ENCODE data around the gene ST6GAL1. TPM values are rescaled to one million over a fixed set of nuclear protein-coding genes. Genes with fewer than 3 reads are reported as not detected.
"Not testable (repeated sequence)": the region's sequence is repeated elsewhere in the genome, so short reads cannot be mapped to it uniquely, and the experiment has no call there.

The ST6GAL1 gene
- total RNA-seq, 2 experiments from 2014 or later = 76.2 to 78.0 TPM

GRCh38 chr3:187051724-187052366, 121.5 kb downstream of the ST6GAL1 start:
- H3K4me1 Mint-ChIP-seq (ENCODE audit: low read depth) = peaks cover 60% of the 10 kb centered on the region
- H3K36me3 Mint-ChIP-seq (ENCODE audit: low read depth) = peaks cover 93% of the 10 kb centered on the region
- H3K27ac Mint-ChIP-seq = no peak overlapping the region
- DNase-seq = no peak
- CTCF ChIA-PET = interaction anchor here (1.1 kb wide), 1 partner anchor 20 kb away, joined by 3 read pairs; no protein-coding TSS in a partner anchor
- no peak overlapping the region for H3K4me3 Mint-ChIP-seq
- H3K9me3 Mint-ChIP-seq = peaks cover 39% of the 10 kb centered on the region
- no peaks in the 10 kb centered on the region for H3K27me3 Mint-ChIP-seq (ENCODE audit: low read depth)
- intact Hi-C loops (cut with micrococcal nuclease) = no loop called here

GRCh38 chr3:187052427-187052826, 122.1 kb downstream of the ST6GAL1 start:
- H3K9me3 Mint-ChIP-seq = peaks cover 44% of the 10 kb centered on the region
- intact Hi-C loops (cut with micrococcal nuclease); H3K4me3 Mint-ChIP-seq; H3K27me3 Mint-ChIP-seq (ENCODE audit: low read depth); H3K27ac Mint-ChIP-seq; CTCF ChIA-PET; DNase-seq: not testable (repeated sequence)
- peaks cover 94% of the 10 kb centered on the region for H3K36me3 Mint-ChIP-seq (ENCODE audit: low read depth)
- peaks cover 63% of the 10 kb centered on the region for H3K4me1 Mint-ChIP-seq (ENCODE audit: low read depth)

- H3K27me3 Mint-ChIP-seq (ENCODE audit: low read depth); DNase-seq; H3K27ac Mint-ChIP-seq; CTCF ChIA-PET; intact Hi-C loops (cut with micrococcal nuclease); H3K4me3 Mint-ChIP-seq: not testable (repeated sequence)
- Mint-ChIP-seq H3K4me1 (ENCODE audit: low read depth) (peaks cover 56% of the 10 kb centered on the region), H3K36me3 (ENCODE audit: low read depth) (peaks cover 98% of the 10 kb centered on the region), H3K9me3 (peaks cover 44% of the 10 kb centered on the region)
Observed at GRCh38 chr3:187054433-187054832, 124.1 kb downstream of the ST6GAL1 start.

GRCh38 chr3:187057803-187058202, 127.5 kb downstream of the ST6GAL1 start:
- DNase-seq; intact Hi-C loops (cut with micrococcal nuclease); H3K4me3 Mint-ChIP-seq; H3K27me3 Mint-ChIP-seq (ENCODE audit: low read depth): not testable (repeated sequence)
- CTCF ChIA-PET = interaction anchor here (1.0 kb wide), 1 partner anchor 177 kb away, joined by 3 read pairs; no protein-coding TSS in a partner anchor
- Mint-ChIP-seq H3K9me3 (peaks cover 41% of the 10 kb centered on the region), H3K4me1 (ENCODE audit: low read depth) (peaks cover 61% of the 10 kb centered on the region), H3K36me3 (ENCODE audit: low read depth) (peaks cover 85% of the 10 kb centered on the region), H3K27ac (peak overlapping the region; percentile 28)

GRCh38 chr3:187061748-187062147, 131.4 kb downstream of the ST6GAL1 start:
- Mint-ChIP-seq H3K9me3 (peaks cover 6% of the 10 kb centered on the region), H3K4me1 (ENCODE audit: low read depth) (peaks cover 75% of the 10 kb centered on the region), H3K36me3 (ENCODE audit: low read depth) (peaks cover 67% of the 10 kb centered on the region), H3K27me3 (ENCODE audit: low read depth) (no peaks in the 10 kb centered on the region), H3K27ac (peak overlapping the region; percentile 44), H3K4me3 (no peak overlapping the region)
- intact Hi-C loops (cut with micrococcal nuclease) = loop anchor here (2.0 kb wide), 4 partner anchors 61 to 129 kb away; no protein-coding TSS in a partner anchor
- CTCF ChIA-PET = interaction anchor here (0.6 kb wide), 1 partner anchor 123 kb away, joined by 3 read pairs; no protein-coding TSS in a partner anchor
- DNase-seq = no peak

- no peak for DNase-seq
- CTCF ChIA-PET = interaction anchor here (0.6 kb wide), 2 partner anchors 124 to 134 kb away, joined by 3 read pairs; no protein-coding TSS in a partner anchor
- no peaks in the 10 kb centered on the region for H3K27me3 Mint-ChIP-seq (ENCODE audit: low read depth)
- H3K4me3 Mint-ChIP-seq = no peak overlapping the region
- H3K27ac Mint-ChIP-seq = peak overlapping the region; percentile 81
- H3K4me1 Mint-ChIP-seq (ENCODE audit: low read depth) = peaks cover 70% of the 10 kb centered on the region
- intact Hi-C loops (cut with micrococcal nuclease) = loop anchor here (1.0 to 2.0 kb wide), 7 partner anchors 33 to 180 kb away; no protein-coding TSS in a partner anchor
- H3K9me3 Mint-ChIP-seq = no peaks in the 10 kb centered on the region
- peaks cover 63% of the 10 kb centered on the region for H3K36me3 Mint-ChIP-seq (ENCODE audit: low read depth)
Observed at GRCh38 chr3:187062526-187063177, 132.3 kb downstream of the ST6GAL1 start.

- Mint-ChIP-seq H3K36me3 (ENCODE audit: low read depth) (peaks cover 63% of the 10 kb centered on the region), H3K4me1 (ENCODE audit: low read depth) (peaks cover 73% of the 10 kb centered on the region), H3K27me3 (ENCODE audit: low read depth) (no peaks in the 10 kb centered on the region), H3K4me3 (peak overlapping the region; percentile 10), H3K27ac (peak overlapping the region; percentile 81), H3K9me3 (no peaks in the 10 kb centered on the region)
- intact Hi-C loops (cut with micrococcal nuclease) = loop anchor here (1.0 to 2.0 kb wide), 7 partner anchors 34 to 181 kb away; no protein-coding TSS in a partner anchor
- DNase-seq = peak; percentile 56
- CTCF ChIA-PET = interaction anchor here (0.6 kb wide), 1 partner anchor 135 kb away, joined by 3 read pairs; no protein-coding TSS in a partner anchor
Observed at GRCh38 chr3:187063286-187064121, 133.2 kb downstream of the ST6GAL1 start.

GRCh38 chr3:187064210-187065115, 134.1 kb downstream of the ST6GAL1 start:
- no peak for DNase-seq
- intact Hi-C loops (cut with micrococcal nuclease) = no loop called here
- H3K9me3 Mint-ChIP-seq = no peaks in the 10 kb centered on the region
- peaks cover 66% of the 10 kb centered on the region for H3K4me1 Mint-ChIP-seq (ENCODE audit: low read depth)
- no peak overlapping the region for H3K4me3 Mint-ChIP-seq
- H3K27ac Mint-ChIP-seq = peak overlapping the region; percentile 81
- no peaks in the 10 kb centered on the region for H3K27me3 Mint-ChIP-seq (ENCODE audit: low read depth)
- CTCF ChIA-PET = interaction anchor here (0.7 to 3.2 kb wide), 3 partner anchors 39 to 215 kb away, joined by 4 to 17 read pairs (median 6); no protein-coding TSS in a partner anchor
- peaks cover 62% of the 10 kb centered on the region for H3K36me3 Mint-ChIP-seq (ENCODE audit: low read depth)

GRCh38 chr3:187066228-187066995, 136.1 kb downstream of the ST6GAL1 start:
- intact Hi-C loops (cut with micrococcal nuclease) = loop anchor here (1.0 kb wide), 1 partner anchor 217 kb away; no protein-coding TSS in a partner anchor
- CTCF ChIA-PET = interaction anchor here (0.7 to 3.2 kb wide), 4 partner anchors 39 to 248 kb away, joined by 3 to 17 read pairs (median 5); no protein-coding TSS in a partner anchor
- Mint-ChIP-seq H3K27me3 (ENCODE audit: low read depth) (no peaks in the 10 kb centered on the region), H3K27ac (peak overlapping the region; percentile 79), H3K9me3 (no peaks in the 10 kb centered on the region), H3K4me1 (ENCODE audit: low read depth) (peaks cover 66% of the 10 kb centered on the region), H3K36me3 (ENCODE audit: low read depth) (peaks cover 62% of the 10 kb centered on the region), H3K4me3 (no peak overlapping the region)
- DNase-seq = peak; percentile 66

- CTCF ChIA-PET = interaction anchor here (0.6 to 2.6 kb wide), 7 partner anchors 23 to 219 kb away, joined by 3 to 15 read pairs (median 4); partner anchors contain the start of gene RPL39L
- no peaks in the 10 kb centered on the region for H3K27me3 Mint-ChIP-seq (ENCODE audit: low read depth)
- peak overlapping the region; percentile 25 for H3K27ac Mint-ChIP-seq
- intact Hi-C loops (cut with micrococcal nuclease) = no loop called here
- peaks cover 42% of the 10 kb centered on the region for H3K4me1 Mint-ChIP-seq (ENCODE audit: low read depth)
- no peak overlapping the region for H3K4me3 Mint-ChIP-seq
- H3K36me3 Mint-ChIP-seq (ENCODE audit: low read depth) = peaks cover 58% of the 10 kb centered on the region
- DNase-seq = no peak
- H3K9me3 Mint-ChIP-seq = no peaks in the 10 kb centered on the region
Observed at GRCh38 chr3:187068787-187069186, 138.5 kb downstream of the ST6GAL1 start.
